GM21737 (cell line): Measurements from ENCODE around the gene TST.
"Not testable (repeated sequence)": the region's sequence is repeated elsewhere in the genome, so short reads cannot be mapped to it uniquely, and the experiment has no call there.

Experiments
- ATAC-seq: cut with Tn5 transposase; IDR thresholded peaks from one replicate; pipeline ENCODE4 v1.9.1; 2021; ENCODE audit warnings: mild to moderate bottlenecking, moderate library complexity; ENCODE audit not compliant: unreplicated experiment

The TST gene

DNA sequence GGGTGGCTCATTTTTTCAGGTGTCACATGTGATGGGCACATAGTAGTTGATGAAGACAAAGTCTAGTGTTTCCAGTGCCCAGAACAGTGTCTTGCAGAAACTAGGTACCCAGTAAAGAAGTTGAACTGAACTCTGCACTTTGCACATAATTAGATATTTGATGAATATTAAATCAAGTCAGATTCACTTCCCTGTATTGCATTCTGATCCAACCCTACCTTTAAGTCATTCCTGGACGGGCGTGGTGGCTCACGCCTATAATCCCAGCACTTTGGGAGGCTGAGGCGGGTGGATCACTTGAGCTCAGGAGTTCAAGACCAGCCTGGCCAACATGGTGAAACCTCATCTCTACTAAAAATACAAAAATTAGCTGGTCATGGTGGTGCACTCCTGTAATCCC, 30.2 kb downstream of the TST start:
- not testable (repeated sequence) for ATAC-seq

DNA sequence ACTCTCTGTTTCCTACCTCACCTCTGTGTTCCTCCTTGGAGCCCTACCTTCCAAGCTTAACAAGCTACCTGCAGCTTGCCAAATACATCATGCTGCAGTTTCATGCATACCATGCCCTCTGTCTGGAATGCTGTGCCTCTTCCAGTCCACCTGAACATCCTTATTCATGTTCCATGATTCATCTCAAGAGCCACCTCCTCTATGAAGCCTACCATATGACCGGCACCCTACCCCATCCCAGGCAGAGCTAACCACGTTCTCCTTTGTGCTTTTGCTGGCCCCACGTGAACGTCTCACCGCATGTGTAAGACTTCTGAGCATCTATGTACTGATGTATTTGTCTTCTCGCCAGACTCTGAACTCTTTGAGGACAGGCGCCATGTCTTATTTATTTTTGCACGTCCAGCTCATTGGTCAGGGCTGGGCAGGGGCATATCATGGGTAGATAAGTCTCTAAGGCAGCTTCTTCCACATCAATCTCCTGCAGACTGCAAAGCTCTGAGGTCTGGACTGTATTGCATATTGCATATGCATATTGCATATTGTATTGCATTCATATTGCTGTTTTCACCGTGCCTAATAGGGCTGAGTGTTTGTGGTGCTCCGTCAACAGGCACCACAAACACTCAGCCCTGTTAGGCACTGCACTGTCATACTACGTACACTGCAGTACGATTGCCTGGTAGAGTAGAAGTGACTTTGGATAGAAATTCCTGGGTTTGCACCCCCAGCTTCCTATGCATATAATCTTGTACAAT, 31.0 kb downstream of the TST start:
- ATAC-seq = no peak

DNA sequence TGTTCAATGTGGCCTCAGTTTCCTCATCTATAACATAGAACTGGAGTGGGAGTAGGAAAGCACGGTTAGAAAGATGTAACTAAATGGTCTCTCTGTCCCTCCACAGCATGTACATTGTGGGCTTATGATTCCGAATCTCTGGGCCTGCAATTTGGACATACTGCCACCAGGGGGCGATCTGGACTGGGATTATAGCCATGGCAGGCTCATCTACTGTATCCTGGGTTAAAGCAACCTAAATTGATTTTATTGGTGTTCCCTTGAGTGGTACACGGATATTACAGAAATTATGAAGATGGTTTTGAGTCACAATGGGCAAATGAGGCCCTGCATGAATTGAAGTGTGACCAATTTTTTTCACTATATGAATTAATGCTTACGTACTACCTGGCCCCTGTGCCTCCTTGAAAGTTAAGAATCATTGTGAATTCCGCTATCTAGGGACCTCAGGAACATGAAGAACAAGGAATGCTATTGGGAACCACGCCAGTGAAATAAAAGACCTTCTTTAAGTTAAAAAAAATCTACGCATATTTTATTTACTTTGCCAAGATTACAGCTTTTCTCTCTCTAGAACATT, 32.9 kb downstream of the TST start:
- no peak for ATAC-seq

DNA sequence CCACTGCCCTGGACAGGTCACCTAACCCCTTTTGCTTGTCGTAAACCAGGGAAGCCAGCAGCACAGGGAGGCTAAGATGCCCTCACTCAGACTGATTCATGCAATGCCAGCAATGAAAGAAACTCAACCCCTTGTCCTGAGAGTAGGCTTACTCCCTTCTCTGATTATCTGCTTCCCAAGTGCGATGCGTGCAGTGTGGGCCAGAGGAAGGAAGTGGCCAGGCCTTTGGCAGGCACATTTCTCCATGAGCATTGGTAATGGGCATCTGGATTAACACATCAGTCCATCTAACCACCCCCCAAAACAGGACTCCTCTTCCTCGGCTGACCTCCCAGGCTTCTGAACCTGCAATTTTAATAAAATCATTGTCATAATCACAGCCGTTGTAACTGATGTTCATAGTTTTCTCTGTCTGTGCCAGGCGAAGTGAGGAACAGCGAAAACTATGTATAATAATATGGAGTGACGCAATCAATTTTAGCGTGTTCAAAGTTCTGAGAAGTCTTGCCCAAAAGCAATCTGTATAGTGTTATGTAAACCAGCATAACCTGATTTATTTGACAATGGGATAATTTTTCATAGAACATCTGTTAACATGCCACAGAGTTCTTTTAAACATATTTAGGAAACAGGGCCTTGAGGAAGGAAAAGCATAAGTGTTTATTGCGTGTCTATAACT, 33.9 kb downstream of the TST start:
- no peak for ATAC-seq

DNA sequence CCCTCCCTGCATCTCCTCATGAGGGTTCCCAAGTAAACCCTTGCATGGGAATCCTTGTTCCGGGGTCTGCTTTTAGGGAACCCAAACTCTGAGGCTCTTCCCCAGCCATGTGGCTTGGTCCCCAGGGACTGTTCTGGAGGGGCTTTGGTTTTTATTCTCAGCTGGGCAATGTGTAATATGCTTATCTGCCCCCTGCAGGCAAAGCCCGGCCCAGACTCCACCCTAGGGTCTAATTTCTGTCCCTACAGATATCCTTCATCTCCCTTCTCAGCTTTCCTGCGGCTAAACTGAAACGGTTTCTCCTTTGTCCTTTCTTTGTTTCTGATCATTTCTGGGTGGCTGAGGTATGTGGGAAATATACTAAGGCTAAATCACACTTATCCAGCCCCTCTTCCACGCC, 37.1 kb downstream of the TST start:
- ATAC-seq = no peak

DNA sequence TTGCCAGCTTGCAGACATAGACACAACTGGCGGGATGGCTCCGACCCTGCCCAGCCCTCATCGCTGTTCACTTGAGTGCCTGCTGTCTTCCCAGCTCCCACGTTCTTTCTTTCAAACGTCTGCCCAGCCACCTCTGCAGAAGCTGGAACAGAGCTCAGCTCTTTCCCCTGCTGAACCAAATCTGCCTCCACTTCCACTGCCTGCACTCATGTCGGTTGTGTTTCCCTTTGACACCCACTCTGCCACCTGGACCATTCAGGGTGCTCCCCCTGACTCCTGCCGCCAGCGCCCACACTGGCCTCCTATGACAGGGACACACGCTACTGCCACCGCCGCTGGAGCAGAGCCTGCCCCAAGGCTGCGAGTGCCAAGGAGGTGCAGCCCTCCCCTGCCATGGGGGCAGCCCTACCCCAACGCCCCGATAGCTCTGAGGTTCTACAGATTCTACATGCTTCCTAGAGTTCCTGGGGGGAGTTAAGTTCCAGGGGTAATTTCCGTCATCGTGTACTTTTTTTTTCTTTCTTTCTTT, 37.9 kb downstream of the TST start:
- no peak for ATAC-seq

DNA sequence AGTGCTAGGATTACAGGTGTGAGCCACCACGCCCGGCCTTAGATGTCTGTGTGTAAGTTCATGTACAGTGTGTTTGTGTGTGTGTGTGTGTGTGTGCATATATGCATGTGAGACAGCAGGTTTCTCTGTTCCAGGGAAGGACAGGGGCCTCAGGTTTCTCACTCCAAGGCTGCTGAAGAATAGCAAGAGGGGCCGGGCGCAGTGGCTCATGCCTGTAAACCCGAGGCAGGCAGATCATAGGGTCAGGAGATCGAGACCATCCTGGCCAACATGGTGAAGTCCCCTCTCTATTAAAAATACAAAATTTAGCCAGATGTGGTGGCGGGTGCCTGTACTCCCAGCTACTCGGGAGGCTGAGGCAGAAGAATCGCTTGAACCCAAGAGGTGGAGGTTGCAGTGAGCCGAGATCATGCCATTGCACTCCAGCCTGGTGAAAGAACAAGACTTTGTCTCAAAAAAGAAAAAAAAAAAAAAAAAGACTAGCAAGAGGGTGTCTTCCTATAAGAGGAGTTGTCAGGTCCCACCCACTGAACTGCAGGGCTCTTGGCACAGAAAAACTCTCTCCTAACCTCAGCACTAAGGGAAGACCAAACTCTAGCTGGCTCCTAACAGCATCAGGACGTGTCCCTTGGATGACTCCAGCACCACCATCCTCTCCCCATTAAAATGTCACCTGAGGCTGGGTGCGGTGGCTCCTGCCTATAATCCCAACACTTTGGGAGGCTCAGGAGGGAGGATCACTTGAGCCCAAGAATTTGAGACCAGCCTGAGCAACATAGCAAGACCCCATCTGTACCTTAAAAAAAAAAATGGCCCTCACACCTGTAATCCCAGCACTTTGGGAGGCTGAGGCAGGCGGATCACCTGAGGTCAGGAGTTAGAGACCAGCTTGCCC, 40.0 kb downstream of the TST start:
- no peak for ATAC-seq

DNA sequence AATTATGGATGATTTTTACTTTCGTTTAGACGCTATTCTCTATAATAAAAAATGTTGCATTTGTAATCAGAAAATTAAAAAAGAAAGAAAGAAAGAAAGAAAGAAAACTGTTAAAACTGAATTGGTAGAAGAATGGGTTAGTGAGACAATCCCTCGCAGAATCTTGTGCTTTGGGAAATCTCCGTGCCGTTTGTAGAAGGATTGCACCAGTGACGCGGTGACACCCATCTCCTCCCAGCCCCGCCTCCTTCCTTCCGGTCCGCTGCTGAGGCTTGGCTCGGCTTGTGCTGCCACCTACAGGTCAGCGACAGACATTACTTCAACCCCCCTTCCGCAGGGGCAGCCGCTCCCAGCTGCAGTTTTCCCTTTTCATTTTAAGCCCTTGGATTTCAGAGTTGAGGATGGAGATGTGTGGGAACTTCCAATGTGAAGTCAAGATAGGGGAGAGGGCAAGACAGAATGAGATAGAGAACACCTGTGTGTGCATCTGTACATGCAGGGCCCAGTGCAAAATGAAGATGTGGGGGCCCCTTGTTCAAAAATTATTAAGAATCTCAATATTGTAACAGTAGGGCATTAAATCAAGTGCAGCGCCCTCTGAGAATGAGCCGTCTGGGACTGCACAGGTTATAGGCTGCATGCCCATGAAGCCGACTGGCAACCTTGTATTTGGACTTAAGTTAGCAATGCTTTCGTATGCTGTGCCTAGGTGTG, 41.1 kb downstream of the TST start:
- peak; percentile 51 for ATAC-seq

DNA sequence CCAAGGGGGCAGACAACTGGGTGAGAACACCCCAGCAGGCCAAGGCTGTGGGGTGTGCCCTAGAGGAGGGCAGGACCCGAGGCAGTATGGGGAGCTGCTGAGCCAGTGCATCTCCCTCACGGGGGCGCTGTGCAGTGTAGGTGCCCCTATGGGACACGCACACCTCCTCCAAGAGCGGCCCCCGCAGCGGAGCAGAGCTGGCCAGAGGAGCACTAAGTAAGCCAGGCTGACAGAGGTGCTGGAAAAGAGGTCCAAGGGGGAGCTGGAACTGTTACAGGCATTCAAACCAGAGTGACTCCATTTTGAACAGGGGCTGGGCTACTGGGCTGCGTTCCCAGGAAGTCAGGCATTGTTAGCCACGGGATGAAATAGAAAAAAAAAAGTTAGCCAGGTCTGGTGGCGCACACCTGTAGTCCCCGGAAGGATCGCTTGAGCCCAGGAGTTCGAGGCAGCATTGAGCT, 41.8 kb downstream of the TST start:
- ATAC-seq = peak; percentile 55

DNA sequence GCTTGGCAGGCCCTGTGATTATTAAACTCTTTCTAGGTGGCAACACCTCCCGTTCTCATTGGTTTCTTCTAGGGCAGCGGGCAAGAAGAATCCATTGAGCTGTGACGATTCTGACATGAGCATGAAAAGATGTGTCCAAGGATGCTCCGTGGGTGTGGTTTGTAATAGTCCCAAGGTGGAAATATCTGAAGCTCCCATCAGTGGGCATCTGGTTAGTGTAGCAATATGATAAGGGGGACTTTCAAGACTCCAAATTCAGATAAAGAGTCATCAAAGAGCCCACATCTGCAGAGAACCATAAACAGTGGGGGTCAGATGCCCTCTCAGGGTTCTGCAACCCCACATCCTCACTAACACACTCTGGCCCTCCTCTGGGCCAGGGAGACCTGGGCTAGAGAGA, 42.6 kb downstream of the TST start:
- ATAC-seq = no peak

DNA sequence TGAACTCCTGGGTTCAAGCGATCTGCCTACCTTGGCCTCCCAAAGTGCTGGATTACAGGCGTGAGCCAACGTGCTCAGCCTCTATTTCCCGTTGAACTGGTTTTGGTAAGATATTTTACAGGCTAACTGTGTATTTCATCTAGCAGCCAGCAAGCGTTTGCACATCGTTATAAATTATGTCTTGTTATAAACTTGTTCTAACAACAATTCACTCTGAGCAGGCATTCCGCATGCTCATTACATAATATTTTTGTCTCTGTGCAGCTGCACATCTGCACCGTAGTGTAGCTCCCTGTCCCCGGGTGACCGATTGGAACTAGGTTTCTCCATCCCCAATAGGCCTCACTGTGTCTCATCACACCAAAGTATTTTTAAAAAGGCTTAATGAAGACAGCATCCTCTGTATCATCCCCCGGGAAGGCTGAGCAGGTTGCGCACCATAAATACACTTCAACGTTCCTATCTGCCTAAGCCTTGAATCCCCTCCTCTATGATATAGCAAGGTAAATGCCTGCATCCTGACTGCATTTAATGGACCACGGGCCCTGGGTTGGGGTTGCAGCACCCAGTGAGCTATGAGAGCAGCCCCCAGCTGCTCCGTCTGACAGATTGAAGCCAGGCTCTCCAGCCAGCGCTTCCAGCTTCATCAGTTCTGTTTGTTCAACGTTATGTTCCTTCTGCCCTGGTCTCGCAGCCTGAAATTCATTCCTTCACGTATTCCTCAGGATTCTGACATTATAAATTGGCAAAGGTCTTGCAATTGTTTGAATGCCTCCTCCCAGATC, 47.7 kb downstream of the TST start:
- no peak for ATAC-seq

DNA sequence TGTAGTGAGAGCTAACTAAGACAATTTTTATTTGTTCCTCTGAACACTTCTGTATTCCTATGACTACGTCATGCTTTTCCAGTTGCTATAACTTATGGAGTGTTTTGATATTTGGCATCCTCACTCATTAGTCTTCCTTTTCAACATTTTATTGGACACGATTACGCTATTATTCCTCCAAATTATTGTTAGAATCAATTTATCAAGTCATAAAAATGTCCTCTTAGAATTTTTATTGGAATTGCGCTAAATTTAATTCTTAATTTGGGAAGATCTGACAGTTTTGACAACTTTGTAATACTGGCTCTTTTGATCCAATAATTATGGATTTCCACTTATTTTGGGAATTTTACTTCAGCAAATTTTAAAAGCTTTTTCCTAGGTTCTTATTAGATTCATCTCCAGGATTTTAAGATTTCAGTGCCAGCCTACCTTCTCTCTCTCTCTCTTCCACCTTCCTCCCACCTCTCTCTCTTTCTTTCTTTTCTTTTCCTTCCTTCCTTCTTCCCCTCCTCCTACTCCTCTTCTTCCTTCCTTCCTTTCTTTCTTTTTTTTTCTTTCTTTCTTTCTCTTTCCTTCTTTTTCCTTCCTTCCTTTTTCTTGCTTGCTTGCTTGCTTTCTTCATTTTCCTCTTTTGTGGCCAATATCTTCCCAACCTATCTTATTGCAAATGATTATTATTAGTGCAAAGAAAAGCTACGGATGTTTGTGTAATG, 50.8 kb downstream of the TST start:
- ATAC-seq = no peak

DNA sequence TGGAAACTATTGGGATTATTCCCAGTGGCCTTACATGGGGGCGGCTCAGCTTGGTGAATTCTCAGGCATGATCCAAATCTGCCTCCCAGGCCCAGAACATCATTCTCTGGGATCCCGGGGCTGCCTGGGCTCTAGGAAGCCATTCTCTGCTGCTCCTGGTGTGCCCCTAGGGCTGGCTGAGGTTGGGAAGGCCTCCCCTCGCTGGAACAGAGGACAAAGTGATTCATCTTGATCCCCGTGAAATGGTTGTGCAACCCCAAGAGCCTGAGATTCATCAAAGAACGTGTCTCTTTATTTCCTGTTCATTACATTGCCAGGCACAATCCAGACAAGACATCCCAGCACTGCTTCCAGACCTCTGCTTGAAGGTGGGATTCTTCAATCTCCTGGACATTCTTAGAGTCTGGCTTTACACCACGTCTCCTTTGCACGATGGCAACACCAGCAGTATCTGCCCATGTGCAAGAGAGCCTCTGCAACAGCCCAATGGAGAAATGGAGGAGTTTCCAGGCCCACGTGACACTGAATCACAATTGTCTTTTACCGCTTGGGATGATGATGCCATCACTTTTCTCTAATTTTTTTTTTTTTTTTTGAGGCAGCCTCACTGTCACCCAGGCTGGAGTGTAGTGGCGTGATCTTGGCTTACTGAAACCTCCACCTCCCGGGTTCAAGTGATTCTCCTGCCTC, 52.3 kb downstream of the TST start:
- no peak for ATAC-seq

DNA sequence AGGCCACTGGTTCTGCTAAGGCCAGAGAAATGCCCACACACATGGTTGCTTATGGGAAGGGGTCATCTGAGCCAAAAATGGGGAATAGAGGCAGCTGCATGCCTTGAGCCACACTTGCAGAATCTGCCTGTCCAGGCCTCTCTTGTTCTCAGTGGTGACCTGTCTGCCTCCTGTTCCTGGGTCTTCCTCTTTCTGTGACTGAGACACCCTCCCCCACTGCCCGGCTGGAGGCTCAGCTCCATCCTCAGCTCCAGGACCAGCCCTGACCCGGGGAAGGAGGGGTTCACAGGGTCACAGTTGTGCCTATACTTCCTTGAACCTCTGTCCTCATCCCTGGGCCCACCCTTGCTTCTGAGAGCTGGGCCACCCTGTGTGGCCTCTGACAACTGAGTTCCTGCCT, 53.6 kb downstream of the TST start:
- ATAC-seq = no peak

DNA sequence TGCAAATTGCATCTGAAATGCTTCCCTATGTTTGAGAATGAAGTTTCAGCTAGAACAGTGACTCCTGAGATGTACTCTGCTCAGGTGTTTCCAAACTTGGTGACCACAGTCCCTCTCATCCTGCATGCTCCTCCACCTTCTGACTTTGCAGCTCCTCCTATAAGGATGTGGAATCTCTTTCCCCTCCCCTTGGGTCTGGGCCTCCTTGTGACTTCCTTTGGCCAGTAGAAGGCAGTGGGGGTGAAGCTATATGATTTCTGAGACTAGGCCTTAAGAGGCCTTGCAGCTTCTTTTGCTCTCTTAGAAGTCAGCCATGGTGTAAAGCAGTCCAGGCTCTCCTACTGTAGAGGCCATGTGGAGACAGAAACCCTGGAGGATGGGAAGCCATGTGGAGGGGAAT, 55.1 kb downstream of the TST start:
- no peak for ATAC-seq

DNA sequence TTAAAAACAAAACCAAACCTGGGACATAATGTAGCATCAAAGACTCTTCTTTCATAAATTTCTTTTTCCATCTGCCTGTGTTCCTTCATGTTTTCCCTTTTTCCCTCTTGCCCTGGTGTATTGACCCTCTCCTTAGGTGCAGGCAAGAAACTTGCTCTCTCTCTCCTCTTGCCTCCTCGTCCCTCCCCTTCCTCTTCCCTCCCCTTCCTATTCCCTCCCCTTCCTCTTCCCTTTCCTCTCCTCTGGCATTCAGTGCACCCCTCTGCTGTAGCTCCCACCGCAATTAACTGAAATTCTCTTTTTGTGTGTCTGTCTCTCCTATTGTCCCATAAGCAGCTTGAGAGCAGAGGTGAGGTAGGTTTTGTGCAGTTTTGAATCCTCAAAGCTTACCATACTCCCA, 55.9 kb downstream of the TST start:
- no peak for ATAC-seq

DNA sequence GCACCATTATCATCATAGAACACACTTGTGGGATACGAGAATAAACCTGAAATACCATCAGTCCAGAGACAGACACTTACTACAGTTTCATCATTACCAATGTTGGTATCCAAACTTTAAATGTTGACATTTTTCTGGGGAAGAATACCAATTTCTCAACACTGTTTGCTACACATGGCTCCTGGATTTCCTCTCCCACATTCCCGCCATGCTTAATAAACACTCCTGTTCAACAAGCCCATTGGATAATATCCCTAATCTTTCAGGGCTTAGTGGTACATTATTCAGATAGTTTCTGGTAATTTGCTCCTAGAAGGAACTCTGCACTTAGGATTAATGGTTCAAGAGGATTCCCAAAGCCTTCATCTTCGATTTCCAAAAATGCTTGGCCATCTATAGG, 57.6 kb downstream of the TST start:
- ATAC-seq = no peak
